ENCODE results near the gene UBE2L6.

DNA sequence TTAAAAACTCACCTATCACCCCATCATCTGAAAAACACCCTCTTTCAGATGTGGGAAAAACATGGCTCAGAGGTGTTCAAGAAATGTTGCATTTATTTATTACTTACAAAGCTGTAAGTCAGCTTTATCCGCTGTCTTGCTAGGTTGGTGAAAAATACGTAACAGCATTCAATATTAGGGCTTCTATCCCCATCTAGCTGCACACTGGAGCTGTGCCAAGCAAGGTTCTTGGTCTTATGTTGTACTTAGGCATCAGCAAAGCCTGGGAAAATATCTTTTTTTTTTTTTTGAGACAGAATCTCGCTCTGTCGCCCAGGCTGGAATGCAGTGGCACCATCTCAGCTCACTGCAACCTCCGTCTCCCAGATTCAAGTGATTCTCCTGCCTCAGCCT, 37.6 kb upstream of the UBE2L6 start:
- TF ChIP-seq CTCF (conservative IDR thresholded peaks at IDR 0.05 in 1 of 2, IDR thresholded peaks at IDR 0.05 in 1 of 2; ENCODE audit: extremely low read depth in 1 of 2, insufficient read depth in 1 of 2, low read depth in 1 of 2, low read length in 2 of 2): no peak
- no peak for TF ChIP-seq EZH2 (IDR thresholded peaks at IDR 0.05; ENCODE audit: borderline replicate concordance, low read length)

Data from mammary epithelial cell (primary cell).